Stimulated activated CD4-positive, alpha-beta T cell treated with anti-CD3 and anti-CD28 coated beads, Interleukin-1b, Interleukin-23, amount 100 ng/mL, for 1 hour (primary cell): ENCODE measurements around the gene CIC.

ENCODE experiments used
- DNase-seq, 2 donors: peaks; one replicate each; pipeline ENCODE4 v3.0.0-alpha.2; 2020; ENCODE audit warnings: low read depth in 2 of 2

CIC gene

DNA sequence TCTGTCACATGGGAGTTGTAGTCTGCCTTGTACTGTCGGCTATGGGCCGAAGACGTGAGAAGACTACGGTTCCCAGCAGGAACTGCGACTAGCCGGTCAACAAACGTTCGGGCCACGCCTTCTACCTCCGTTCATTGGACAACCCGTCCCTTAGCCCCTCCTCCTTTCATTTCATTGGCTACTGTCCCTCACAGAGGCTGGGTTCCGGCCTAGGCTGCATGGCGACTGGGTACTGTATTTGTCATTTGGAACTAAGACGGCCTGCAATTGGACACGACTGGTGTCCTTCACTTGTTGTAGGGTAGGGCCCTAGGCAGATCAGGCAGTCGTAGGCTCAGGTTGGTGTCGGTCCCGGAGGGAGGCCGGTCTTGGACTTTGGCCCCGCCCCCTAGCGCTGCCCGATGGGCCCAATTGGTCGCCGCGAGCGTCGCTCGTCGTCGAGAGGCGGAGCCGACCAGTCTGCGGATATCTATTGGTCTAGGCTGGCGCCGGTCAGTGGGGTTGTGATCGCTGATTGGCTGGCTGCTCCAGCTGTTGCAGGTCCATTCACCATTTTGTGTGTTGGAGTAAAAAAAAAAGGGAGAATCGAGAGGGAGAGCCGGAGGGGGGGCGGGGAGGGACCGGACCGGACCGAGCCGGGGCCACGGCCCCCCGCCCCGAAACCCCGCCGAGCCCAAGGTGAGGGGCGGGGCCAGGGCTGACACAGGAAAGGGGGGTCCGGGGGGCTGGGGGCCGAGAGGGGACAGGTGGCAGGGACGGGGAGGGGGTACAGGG lies at the start of gene CIC:
TSS of gene CIC (plus strand) at position 549 of the 774 bp plus-strand sequence. CDS start 2,532 bp downstream, outside the sequence.
- DNase-seq: peak; percentile 98 to 99

DNA sequence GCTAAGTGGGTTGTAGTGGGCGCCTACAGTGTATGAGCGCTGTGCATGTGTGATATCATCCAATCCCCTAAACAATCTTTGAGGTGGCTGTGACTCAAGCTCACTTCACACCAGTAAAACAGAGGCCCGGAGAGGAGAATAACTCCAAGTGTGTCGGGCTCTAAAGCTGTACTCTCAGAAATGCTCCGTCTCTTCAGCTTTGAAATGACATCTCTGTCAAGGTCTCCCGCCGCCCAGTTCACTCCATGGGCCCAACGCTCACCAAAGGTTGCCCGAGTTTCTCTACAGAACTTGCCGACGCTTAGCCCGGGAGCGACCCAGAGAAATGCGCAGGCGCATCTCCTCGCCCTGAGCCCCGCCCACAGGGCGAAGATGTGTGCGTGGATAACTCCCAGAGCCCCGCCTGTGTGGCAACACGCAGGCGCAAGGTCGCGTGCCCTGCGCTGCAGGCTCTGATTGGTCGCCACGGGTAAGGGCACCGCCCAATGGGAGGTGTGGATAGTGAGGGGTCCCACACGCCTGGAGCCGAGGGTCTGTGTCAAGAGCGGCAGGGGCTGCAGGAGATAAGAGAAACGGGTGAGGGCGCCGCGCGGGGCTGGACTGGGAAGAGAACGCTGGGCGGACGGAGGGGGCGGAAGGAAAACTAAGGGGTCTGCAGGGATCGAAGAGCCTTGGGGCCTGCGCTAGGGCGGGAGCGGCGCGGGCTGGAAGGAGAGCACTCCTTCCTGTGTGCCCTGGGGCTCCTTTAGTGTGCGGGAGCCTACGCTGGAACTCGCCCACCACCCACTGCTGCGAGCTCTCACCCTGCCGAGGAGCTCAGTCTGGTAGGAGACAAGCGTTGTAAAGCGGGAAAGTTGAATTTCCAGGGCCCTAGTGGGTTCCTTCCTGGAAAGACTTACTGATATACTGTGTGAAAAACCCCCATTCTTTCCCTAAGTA lies 49.0 kb upstream of the CIC start, which contains the start of gene ZNF526:
TSS of gene ZNF526 (plus strand) at position 501 of the 939 bp plus-strand sequence. CDS start 4,092 bp downstream, outside the sequence.
- peak; percentile 88 to 94 for DNase-seq

DNA sequence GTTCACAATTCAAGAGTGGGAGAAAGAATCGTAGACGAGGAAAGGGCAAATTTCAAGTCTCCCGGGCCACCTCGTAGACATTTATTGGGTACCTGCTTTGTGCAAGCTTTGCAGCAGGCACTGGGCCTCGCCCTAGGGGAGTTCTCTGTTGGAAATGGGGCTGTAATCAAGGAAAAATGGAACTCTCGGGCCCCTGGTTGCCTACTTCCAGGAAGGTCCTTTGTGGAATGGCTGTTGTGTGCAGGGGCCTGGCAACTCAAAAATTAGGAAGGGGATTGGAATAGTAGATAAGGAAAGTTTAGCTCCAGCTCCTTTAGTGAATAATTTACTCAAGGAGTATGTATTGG lies 48.3 kb upstream of the CIC start:
- DNase-seq: no peak

DNA sequence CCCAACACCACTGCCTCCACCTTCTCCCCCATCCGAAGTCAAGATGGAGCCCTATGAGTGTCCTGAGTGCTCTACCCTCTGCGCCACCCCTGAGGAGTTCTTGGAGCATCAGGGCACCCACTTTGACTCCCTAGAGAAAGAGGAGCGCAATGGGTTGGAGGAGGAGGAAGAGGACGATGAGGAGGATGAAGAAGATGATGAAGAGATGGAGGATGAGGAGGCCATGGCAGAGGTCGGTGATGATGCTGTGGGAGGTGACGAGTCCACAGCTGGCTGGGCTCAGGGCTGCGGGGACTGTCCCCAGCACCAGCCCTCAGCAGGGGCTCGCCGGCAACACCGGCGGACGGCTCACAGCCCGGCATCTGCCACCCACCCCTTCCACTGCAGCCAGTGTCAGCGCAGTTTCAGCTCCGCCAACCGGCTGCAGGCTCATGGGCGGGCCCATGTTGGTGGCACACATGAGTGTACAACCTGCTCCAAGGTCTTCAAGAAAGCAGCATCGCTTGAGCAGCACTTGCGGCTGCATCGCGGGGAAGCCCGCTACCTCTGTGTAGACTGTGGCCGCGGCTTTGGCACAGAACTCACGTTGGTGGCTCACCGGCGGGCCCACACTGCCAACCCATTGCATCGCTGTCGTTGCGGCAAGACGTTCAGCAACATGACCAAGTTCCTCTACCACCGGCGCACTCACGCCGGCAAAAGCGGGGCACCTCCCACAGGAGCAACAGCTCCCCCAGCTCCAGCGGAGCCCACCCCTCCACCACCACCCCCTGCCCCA lies 43.9 kb upstream of the CIC start:
- DNase-seq: no peak

- DNase-seq: no peak
Observed at GRCh38 chr19:42225718-42226292, 43.2 kb upstream of the CIC start.

GRCh38 chr19:42226886-42227285 lies 42.2 kb upstream of the CIC start:
- no peak for DNase-seq

- DNase-seq: no peak
Observed at GRCh38 chr19:42228641-42229040, 40.4 kb upstream of the CIC start.

- DNase-seq: no peak
Observed at GRCh38 chr19:42229301-42229854, 39.7 kb upstream of the CIC start.

DNA sequence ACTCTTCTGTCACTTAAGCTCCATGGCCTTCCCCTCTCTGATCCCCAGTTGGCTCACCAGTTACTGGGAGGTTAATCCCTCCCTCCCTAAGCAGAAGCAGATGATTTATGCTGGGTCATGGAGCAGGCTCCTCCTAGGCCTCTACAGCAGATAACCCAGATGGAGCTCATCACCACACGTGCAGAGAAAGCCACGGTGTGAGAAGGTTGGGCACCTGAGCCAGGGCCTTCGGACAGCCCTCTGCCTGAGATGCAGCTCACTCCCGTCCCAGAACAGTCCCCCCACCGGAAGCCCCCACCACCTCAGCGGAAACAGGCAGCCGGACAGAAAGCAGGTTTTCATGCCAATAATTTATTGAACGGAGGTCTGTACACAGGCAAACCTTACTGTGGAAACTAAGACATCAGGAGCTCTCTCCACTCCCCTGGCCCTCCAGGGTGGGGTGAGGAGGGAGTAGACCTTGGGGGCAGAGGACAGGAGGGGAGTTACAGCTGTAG lies 39.1 kb upstream of the CIC start:
- no peak for DNase-seq

GRCh38 chr19:42230571-42230970 lies 38.5 kb upstream of the CIC start:
- DNase-seq: no peak

DNA sequence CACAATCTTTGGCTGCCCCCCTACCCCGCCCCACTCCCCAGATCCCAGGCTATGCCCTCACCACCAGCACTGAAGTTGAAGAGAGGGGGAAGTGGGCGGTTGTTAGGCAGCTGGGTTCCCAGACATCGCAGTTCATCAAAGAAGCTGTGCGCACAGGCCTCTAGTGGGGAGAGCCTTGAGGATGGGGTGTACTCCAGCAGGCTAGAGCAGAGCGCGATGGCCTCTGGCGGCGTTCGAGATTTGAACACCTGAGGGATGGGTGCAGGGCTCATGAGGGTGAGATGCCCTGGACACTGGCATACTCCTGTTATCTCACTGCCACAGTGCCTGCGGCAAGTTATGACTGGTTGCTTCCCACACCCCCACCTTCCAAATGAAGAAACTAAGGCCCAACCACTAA lies 36.6 kb upstream of the CIC start:
- DNase-seq: no peak

DNA sequence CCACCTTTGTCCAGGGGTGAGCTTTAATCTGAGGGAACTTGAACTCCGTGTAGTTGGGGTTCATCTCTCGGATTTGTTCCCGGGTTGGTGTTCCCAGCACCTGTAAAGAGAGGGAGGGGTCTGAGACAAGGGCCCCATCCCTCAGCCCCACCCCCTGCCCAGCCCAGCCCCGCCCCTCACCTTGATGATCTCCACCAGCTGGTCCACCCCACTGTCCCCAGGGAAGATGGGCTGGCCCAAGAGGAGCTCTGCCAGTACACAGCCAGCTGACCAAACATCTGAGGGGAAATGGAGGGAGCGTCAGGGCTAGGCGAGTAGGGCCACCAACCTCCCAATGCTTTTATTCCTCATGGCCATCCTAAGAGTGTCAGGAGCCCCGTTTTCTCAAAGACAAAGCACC lies 35.9 kb upstream of the CIC start:
- DNase-seq: no peak

DNA sequence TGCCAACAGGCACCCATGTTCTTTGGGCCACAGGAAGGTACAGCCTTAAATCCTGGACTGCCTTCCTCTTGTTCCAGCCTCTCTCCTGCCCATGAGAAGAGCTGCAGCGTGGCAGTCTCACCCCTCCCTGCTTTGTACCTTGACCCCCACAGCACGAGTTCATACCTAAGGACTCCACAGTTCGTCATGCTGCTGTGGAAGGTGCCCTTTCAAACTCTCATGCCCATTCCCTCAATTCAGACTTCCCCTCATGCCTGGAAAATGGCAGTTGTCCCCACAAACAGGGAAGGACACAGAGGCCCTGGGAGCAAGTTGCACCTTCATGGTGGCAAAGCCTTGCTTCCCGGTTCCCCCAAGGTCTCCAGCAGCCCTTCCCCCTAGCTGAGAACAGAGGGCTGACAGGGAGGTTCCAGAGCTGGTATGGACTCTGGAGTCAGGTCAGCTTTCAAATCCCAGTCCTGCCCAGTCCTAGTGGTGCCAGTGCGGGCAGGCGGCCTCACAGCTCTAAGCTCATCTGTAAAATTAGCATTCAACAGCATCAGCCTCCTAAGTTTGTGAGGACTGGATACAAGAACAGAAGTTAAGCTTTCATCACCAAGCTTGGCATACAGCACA lies 35.3 kb upstream of the CIC start:
- no peak for DNase-seq

DNA sequence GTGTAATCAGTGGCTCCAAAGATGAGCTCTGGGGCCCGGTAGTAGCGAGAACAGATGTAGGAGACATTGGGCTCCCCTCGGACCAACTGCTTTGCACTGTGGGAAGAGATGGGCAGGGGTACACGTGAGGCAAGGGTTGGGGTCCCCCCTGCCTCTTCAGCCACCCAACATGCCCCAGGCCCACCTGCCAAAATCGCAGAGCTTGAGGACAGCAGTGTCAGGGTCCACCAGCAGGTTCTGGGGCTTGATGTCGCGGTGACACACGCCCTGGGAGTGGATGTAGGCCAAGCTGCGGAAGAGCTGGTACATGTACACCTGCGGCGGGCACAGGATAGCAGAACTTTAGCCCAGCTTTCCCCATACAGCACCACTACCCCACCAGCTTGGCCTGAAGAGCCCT lies 34.7 kb upstream of the CIC start:
- DNase-seq: no peak

DNA sequence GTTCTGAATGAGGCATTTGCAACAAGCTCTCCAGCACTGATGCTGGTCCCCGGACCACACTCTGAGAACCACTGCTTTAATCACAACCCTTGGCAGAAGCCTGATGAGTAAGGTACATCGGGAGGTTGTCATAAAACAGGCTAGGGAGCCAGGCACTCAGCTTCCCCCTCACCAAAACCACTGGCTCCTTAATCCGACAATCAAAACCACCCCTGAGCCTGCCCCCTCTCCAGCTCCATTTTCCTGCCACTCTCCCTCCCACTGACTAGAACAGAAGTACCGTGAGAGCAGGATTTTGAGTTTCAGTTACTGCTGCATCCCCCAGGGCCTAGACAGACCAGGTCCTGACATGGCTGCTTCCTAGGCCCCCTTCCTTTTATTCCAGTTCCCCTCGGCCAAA lies 33.9 kb upstream of the CIC start:
- no peak for DNase-seq

- no peak for DNase-seq
Observed at GRCh38 chr19:42239544-42240220, 29.4 kb upstream of the CIC start.

- no peak for DNase-seq
Observed at GRCh38 chr19:42241279-42241678, 27.8 kb upstream of the CIC start.

DNA sequence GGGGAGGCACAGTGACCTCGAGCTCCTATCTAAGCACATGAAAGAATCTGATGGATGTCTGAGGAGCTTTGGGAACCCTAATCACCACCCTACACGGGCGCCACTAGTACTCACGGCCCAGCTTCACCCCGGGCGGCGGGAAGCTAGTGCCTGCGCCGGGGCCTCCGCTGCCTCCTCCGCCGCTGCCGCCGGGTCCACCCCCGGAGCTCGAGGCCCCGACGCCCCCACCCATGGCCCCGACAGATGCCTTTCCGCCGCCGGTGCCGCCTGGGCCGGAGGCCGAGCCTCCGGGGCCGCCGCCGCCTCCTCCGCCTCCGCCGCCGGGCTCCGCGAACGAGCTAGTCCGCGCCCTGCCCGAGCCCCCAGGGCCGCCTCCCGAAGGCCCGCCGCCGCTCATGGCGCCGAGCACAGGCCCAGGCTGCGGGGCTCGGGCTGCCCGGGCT lies 27.0 kb upstream of the CIC start:
- no peak for DNase-seq

- peak; percentile 84 to 89 for DNase-seq
Observed at GRCh38 chr19:42242512-42243409, 26.3 kb upstream of the CIC start, which contains the start of gene GSK3A. TSS of gene GSK3A (minus strand) at chr19:42242602. CDS start at chr19:42242465, 137 bp downstream.
